Liver (tissue), 9 donors: Measurements from ENCODE around the gene PDIA4. TPM values are rescaled to one million over a fixed set of nuclear protein-coding genes. Genes with fewer than 3 reads are reported as not detected.
A peak's percentile ranks its signal among the peaks of the same experiment; 100 is the strongest.

ENCODE experiments used
- DNase-seq: peaks from one replicate; pipeline ENCODE4 v3.0.0-alpha.2; 2017; ENCODE audit warnings: low spot score
- H3K27ac ChIP-seq, 2 donors: one replicate each; pipeline ENCODE4 v1.7.0; 2013; ENCODE audit warnings: inconsistent platforms in 2 of 2, low read length in 2 of 2, control low read depth in 1 of 2, low read depth in 1 of 2, mild to moderate bottlenecking in 1 of 2
- H3K27me3 ChIP-seq, 4 donors: one replicate each; pipeline versions ENCODE4 v1.6.1 to v1.7.0; 2013; ENCODE audit warnings: low read length in 3 of 4, inconsistent platforms in 1 of 4, mild to moderate bottlenecking in 1 of 4, moderate library complexity in 1 of 4; ENCODE audit not compliant: control insufficient read depth in 4 of 4, insufficient read depth in 4 of 4
- H3K36me3 ChIP-seq, 4 donors: one replicate each; pipeline versions ENCODE4 v1.6.1 to v1.7.0; 2013; ENCODE audit warnings: low read length in 3 of 4, mild to moderate bottlenecking in 3 of 4, low read depth in 1 of 4, moderate library complexity in 1 of 4; ENCODE audit not compliant: control insufficient read depth in 4 of 4, insufficient read depth in 3 of 4
- H3K4me1 ChIP-seq, 4 donors: one replicate each; pipeline versions ENCODE4 v1.6.1 to v1.7.0; 2013; ENCODE audit warnings: low read length in 3 of 4, mild to moderate bottlenecking in 3 of 4, moderate library complexity in 1 of 4; ENCODE audit not compliant: control insufficient read depth in 4 of 4, insufficient read depth in 4 of 4
- H3K4me3 ChIP-seq, 3 donors: one replicate each; pipeline versions ENCODE4 v1.6.1 to v1.7.0; 2013; ENCODE audit warnings: low read length in 3 of 3, control low read depth in 1 of 3, low read depth in 1 of 3, mild to moderate bottlenecking in 1 of 3
- H3K9ac ChIP-seq, 2 donors: one replicate each; pipeline ENCODE4 v1.7.0; 2013; ENCODE audit warnings: low read length in 2 of 2, mild to moderate bottlenecking in 2 of 2, moderate library complexity in 2 of 2, control low read depth in 1 of 2, low read depth in 1 of 2
- H3K9me3 ChIP-seq, 4 donors: one replicate each; pipeline versions ENCODE4 v1.6.1 to v1.7.0; 2013; ENCODE audit warnings: low read length in 3 of 4; ENCODE audit not compliant: control insufficient read depth in 4 of 4
- ATF3 ChIP-seq: IDR thresholded peaks from 2 replicates; pipeline ENCODE4 v1.6.1; 2016; ENCODE audit warnings: antibody characterized with exemption
- CTCF ChIP-seq: fragments of 150-350 bp; IDR thresholded peaks from 2 replicates; pipeline ENCODE4 v1.5.1; 2017; ENCODE audit warnings: improper control_type of control experiment, low read depth, low read length; ENCODE audit not compliant: missing input control
- EGR1 ChIP-seq, 2 donors: IDR thresholded peaks; 2 replicates each; pipeline ENCODE4 v1.6.1; 2016 to 2018; ENCODE audit warnings: antibody characterized with exemption in 2 of 2, low read depth in 2 of 2
- FOXA1 ChIP-seq: IDR thresholded peaks from 2 replicates; pipeline ENCODE4 v1.6.1; 2016; ENCODE audit warnings: antibody characterized with exemption
- FOXA2 ChIP-seq: IDR thresholded peaks from 2 replicates; pipeline ENCODE4 v1.6.1; 2016; ENCODE audit warnings: antibody characterized with exemption
- GABPA ChIP-seq, 2 donors: IDR thresholded peaks in 1 of 2; conservative IDR thresholded peaks in 1 of 2; 2 replicates each; pipeline ENCODE4 v1.6.1; 2016; ENCODE audit warnings: antibody characterized with exemption in 2 of 2, mild to moderate bottlenecking in 1 of 2, moderate library complexity in 1 of 2
- HNF4A ChIP-seq, 2 donors: conservative IDR thresholded peaks; 2 replicates each; pipeline ENCODE4 v1.6.1; 2016; ENCODE audit warnings: antibody characterized with exemption in 2 of 2, mild to moderate bottlenecking in 2 of 2
- HNF4G ChIP-seq: IDR thresholded peaks from 2 replicates; pipeline ENCODE4 v1.6.1; 2016; ENCODE audit warnings: antibody characterized with exemption
- JUND ChIP-seq, 2 donors: IDR thresholded peaks; 2 replicates each; pipeline ENCODE4 v1.6.1; 2016; ENCODE audit warnings: antibody characterized with exemption in 2 of 2
- MAX ChIP-seq: IDR thresholded peaks from 2 replicates; pipeline ENCODE4 v1.6.1; 2016; ENCODE audit warnings: antibody characterized with exemption
- NR2F2 ChIP-seq: IDR thresholded peaks from 2 replicates; pipeline ENCODE4 v1.6.1; 2016; ENCODE audit warnings: antibody characterized with exemption
- RAD21 ChIP-seq, 2 donors: IDR thresholded peaks; 2 replicates each; pipeline ENCODE4 v1.6.1; 2016; ENCODE audit warnings: antibody characterized with exemption in 2 of 2, mild to moderate bottlenecking in 2 of 2
- REST ChIP-seq: IDR thresholded peaks from 2 replicates; pipeline ENCODE4 v1.6.1; 2016; ENCODE audit warnings: antibody characterized with exemption, mild to moderate bottlenecking
- RXRA ChIP-seq, 2 donors: IDR thresholded peaks; 2 replicates each; pipeline ENCODE4 v1.6.1; 2017 to 2018; ENCODE audit warnings: antibody characterized with exemption in 2 of 2, mild to moderate bottlenecking in 1 of 2
- SP1 ChIP-seq: IDR thresholded peaks from 2 replicates; pipeline ENCODE4 v1.6.1; 2018; ENCODE audit warnings: antibody characterized with exemption, mild to moderate bottlenecking
- TAF1 ChIP-seq: conservative IDR thresholded peaks from 2 replicates; pipeline ENCODE4 v1.6.1; 2016; ENCODE audit warnings: antibody characterized with exemption, mild to moderate bottlenecking
- YY1 ChIP-seq: IDR thresholded peaks from 2 replicates; pipeline ENCODE4 v1.6.1; 2016; ENCODE audit warnings: antibody characterized with exemption, mild to moderate bottlenecking
- ZBTB33 ChIP-seq: IDR thresholded peaks from 2 replicates; pipeline ENCODE4 v1.6.1; 2016; ENCODE audit warnings: antibody characterized with exemption
- WGBS: extraction: QIAGEN DNeasy Blood & Tissue Kit; methylation state at CpG from one replicate; pipeline ENCODE4 v1.1.7; 2013; 5-methylcytosine and 5-hydroxymethylcytosine counted together
- polyA plus RNA-seq, 2 donors: library from polyadenylated mRNA; stranded (reverse) in 1 of 2; unstranded in 1 of 2; fragments of 200-250 nt in 1 of 2; fragments of >200 nt in 1 of 2; fragmentation: Nextera tagmentation in 1 of 2; extraction: Ambion mirVana in 1 of 2; gene quantifications; one replicate each; pipeline versions ENCODE4 v1.2.1 to v1.2.3, GENCODE V29; 2013 to 2015
- total RNA-seq, 2 donors: library from RNA; depleted of rRNA; stranded (reverse); fragments of >200 nt; gene quantifications; one replicate each; pipeline ENCODE4 v1.2.3, GENCODE V29; 2014
- donor health status: healthy.
- donor health status: healthy.
- donor health status: healthy.
- donor health status: healthy.
- donor health status: healthy.

The PDIA4 gene
- total and polyA plus RNA-seq, 4 donors, result 133 to 502 (median 233) TPM

- TF ChIP-seq ZBTB33, result no peak
- TF ChIP-seq FOXA1, result no peak
- TF ChIP-seq NR2F2, result no peak
- no peak for TF ChIP-seq YY1
- no peak for TF ChIP-seq RAD21 (IDR thresholded peaks at IDR 0.05)
These were observed 36.8 kb downstream of the PDIA4 start (continued) for GRCh38 chr7:148991536-148991935.

GRCh38 chr7:148987751-148988512 is 40.4 kb downstream of the PDIA4 start:
- Histone ChIP-seq H3K9me3 (no peaks in the 10 kb centered on the region), H3K36me3 (no peaks in the 10 kb centered on the region), H3K27me3 (no peaks in the 10 kb centered on the region), H3K4me1 (peaks cover 4 to 26% (median 10%) of the 10 kb centered on the region in 4 donors), H3K27ac (peak overlapping the region; percentile 57 to 70), H3K9ac (peak overlapping the region; percentile 26 to 78), H3K4me3 (peak overlapping the region; percentile 68 to 93 (median 92))
- TF ChIP-seq TAF1, result no peak
- TF ChIP-seq NR2F2, result no peak
- TF ChIP-seq MAX, result no peak
- TF ChIP-seq CTCF, result no peak
- no peak for TF ChIP-seq ZBTB33
- no peak for TF ChIP-seq FOXA2
- no peak for TF ChIP-seq YY1
- no peak for TF ChIP-seq HNF4A (conservative IDR thresholded peaks at IDR 0.05)
- TF ChIP-seq RXRA (IDR thresholded peaks at IDR 0.05), result no peak
- no peak for TF ChIP-seq RAD21 (IDR thresholded peaks at IDR 0.05)
- TF ChIP-seq JUND (IDR thresholded peaks at IDR 0.05), result no peak
- TF ChIP-seq REST, result no peak
- TF ChIP-seq HNF4G, result no peak
- no peak for TF ChIP-seq EGR1 (IDR thresholded peaks at IDR 0.05; ENCODE audit: low read depth in 2 of 2)
- TF ChIP-seq FOXA1, result no peak
- TF ChIP-seq GABPA (IDR thresholded peaks at IDR 0.05 in 1 of 2, conservative IDR thresholded peaks at IDR 0.05 in 1 of 2), result no peak
- TF ChIP-seq ATF3, result no peak
- TF ChIP-seq SP1, result no peak
- no peak for DNase-seq
- 7% methylated on average over 9 of the region's 9 CpGs for WGBS
